HepG2 (cell line): Measurements from ENCODE around the gene ARHGEF10L. TPM values are rescaled to one million over a fixed set of nuclear protein-coding genes. Genes with fewer than 3 reads are reported as not detected.
"Not testable (repeated sequence)": the region's sequence is repeated elsewhere in the genome, so short reads cannot be mapped to it uniquely, and the experiment has no call there.

Source experiments
- ATAC-seq: fragments of 200-7000 bp; cut with Tn5 transposase; 3 replicates; pipeline ENCODE4 v1.9.1; 2020; ENCODE audit warnings: mild to moderate bottlenecking, moderate library complexity
- BruUV-seq: library from RNA; stranded (reverse); fragments of 400-500 nt; replicated peaks from 2 replicates; lab custom pipeline; 2021; lab: Mats Ljungman, UMichigan
- CTCF ChIA-PET: fragments of 300-600 bp; formaldehyde crosslinking; extraction: SDS; loops from one replicate; lab custom pipeline; 2021; ENCODE audit warnings: low total read pairs, inconsistent platforms, low intra/inter-chr PET ratio; lab: Yijun Ruan, JAX
- POLR2A ChIA-PET: fragments of 350-600 bp; sonication (Branson Sonifier 250); formaldehyde crosslinking; loops from one replicate; lab custom pipeline; 2020; ENCODE audit warnings: antibody characterized with exemption, inconsistent platforms; lab: Yijun Ruan, JAX
- DNase-seq: peaks from one replicate; pipeline ENCODE4 v3.0.0-alpha.2; 2015; ENCODE audit warnings: low spot score
- FAIRE-seq: peaks from 3 replicates; lab custom pipeline; 2011; peaks lifted over from hg19 to GRCh38; lab: Jason Lieb, UNC
- H2AFZ ChIP-seq: one replicate; pipeline ENCODE4 v1.6.1; 2011; ENCODE audit warnings: low read length, inconsistent platforms
- H3K27ac ChIP-seq: fragments of 300-600 bp; 3 replicates; pipeline ENCODE4 v1.8.0; 2011; ENCODE audit warnings: mixed run types, mild to moderate bottlenecking, mixed read lengths, low read length, inconsistent platforms; ENCODE audit not compliant: insufficient read depth; ENCODE audit errors: extremely low read length
- H3K27me3 ChIP-seq, 2 experiments: fragments of 200-600 bp in 1 of 2; 2 replicates in 1 of 2; 3 replicates in 1 of 2; pipeline versions ENCODE4 v1.6.0 to v1.8.0; 2011; ENCODE audit warnings: low read length in 2 of 2, mild to moderate bottlenecking in 2 of 2, moderate library complexity in 2 of 2, inconsistent platforms in 1 of 2; ENCODE audit not compliant: insufficient read depth in 2 of 2, control insufficient read depth in 1 of 2
- H3K36me3 ChIP-seq, 2 experiments: fragments of 200-600 bp in 1 of 2; replicated peaks in 1 of 2; 2 replicates in 1 of 2; 3 replicates in 1 of 2; pipeline versions ENCODE4 v1.5.1 to v1.8.0; 2011; ENCODE audit warnings: low read length in 2 of 2, inconsistent platforms in 1 of 2; ENCODE audit not compliant: insufficient read depth in 2 of 2, control insufficient read depth in 1 of 2
- H3K4me1 ChIP-seq: 2 replicates; pipeline ENCODE4 v1.5.1; 2012; ENCODE audit warnings: low read length, inconsistent platforms; ENCODE audit not compliant: insufficient read depth
- H3K4me2 ChIP-seq: 2 replicates; pipeline ENCODE4 v1.6.0; 2011; ENCODE audit warnings: low read depth, low read length, inconsistent platforms
- H3K4me3 ChIP-seq, 3 experiments: fragments of 200-600 bp in 1 of 3; sonication (generic), shearing (Covaris generic) in 1 of 3; replicated peaks in 1 of 3; 2 replicates each; pipeline ENCODE4 v1.5.1; 2011 to 2016; ENCODE audit warnings: low read length in 3 of 3, inconsistent platforms in 2 of 3, low read depth in 2 of 3, mild to moderate bottlenecking in 2 of 3, control low read depth in 1 of 3, mixed read lengths in 1 of 3; ENCODE audit not compliant: insufficient read depth in 1 of 3
- H3K79me2 ChIP-seq: one replicate; pipeline ENCODE4 v1.6.1; 2011; ENCODE audit warnings: low read length, inconsistent platforms; ENCODE audit not compliant: insufficient read depth
- H3K9ac ChIP-seq: 2 replicates; pipeline ENCODE4 v1.6.0; 2011; ENCODE audit warnings: mild to moderate bottlenecking, low read depth, low read length, inconsistent platforms; ENCODE audit not compliant: insufficient read depth
- H3K9me3 ChIP-seq: 2 replicates; pipeline ENCODE4 v1.5.1; 2012; ENCODE audit warnings: mild to moderate bottlenecking, low read length
- H4K20me1 ChIP-seq: 2 replicates; pipeline ENCODE4 v1.6.0; 2011; ENCODE audit warnings: inconsistent platforms, mild to moderate bottlenecking, low read length, moderate library complexity; ENCODE audit not compliant: insufficient read depth
- RARA ChIP-seq: IDR thresholded peaks from 2 replicates; pipeline ENCODE4 v1.6.1; 2016; ENCODE audit warnings: missing genetic modification reagents, missing compliant biosample characterization
- STAG1 ChIP-seq: sonication (generic); formaldehyde crosslinking; IDR thresholded peaks from 2 replicates; pipeline ENCODE4 v1.4.0; 2020; ENCODE audit warnings: missing genetic modification reagents
- ZNF260 ChIP-seq: sonication (generic); formaldehyde crosslinking; IDR thresholded peaks from 2 replicates; pipeline ENCODE4 v1.4.0; 2020; ENCODE audit warnings: missing genetic modification reagents, low read depth, mild to moderate bottlenecking, borderline replicate concordance
- WGBS: methylation state at CpG from one replicate; pipeline ENCODE4 v1.1.6; 2017; ENCODE audit warnings: low lambda C conversion rate; 5-methylcytosine and 5-hydroxymethylcytosine counted together
- in situ Hi-C: cut with HindIII; loops from 2 replicates; pipeline ENCODE4 v1.10.0; 2017; ENCODE audit warnings: low pct_unique_long_range_greater_than_20kb; ENCODE audit not compliant: extremely low pct_ligation_motif_present
- intact Hi-C: fragments of 100-400 bp; cut with micrococcal nuclease; formaldehyde crosslinking; loops from one replicate; pipeline ENCODE4 v1.10.0; 2022; ENCODE audit not compliant: unreplicated experiment
- polyA plus RNA-seq, 8 experiments: library from polyadenylated mRNA; depleted of rRNA in 3 of 8; stranded (reverse) in 7 of 8; unstranded in 1 of 8; fragments of >200 nt; fragmentation: Illumina TruSeq in 4 of 8; extraction: Trizol in 4 of 8; gene quantifications; 2 replicates each; pipeline versions ENCODE4 v1.2.1 to v1.2.3, GENCODE V29; 2011 to 2016; ENCODE audit warnings: low read depth in 4 of 8, missing spikeins in 1 of 8, mixed read lengths in 1 of 8; ENCODE audit not compliant: insufficient read depth in 1 of 8
- total RNA-seq, 5 experiments: library from RNA; depleted of rRNA; stranded (reverse); fragments of >200 nt; fragmentation: Illumina TruSeq; extraction: Trizol; gene quantifications; 2 replicates each; pipeline ENCODE4 v1.2.3, GENCODE V29; 2016; ENCODE audit warnings: low read depth in 1 of 5

ARHGEF10L gene
- total and polyA plus RNA-seq, 2 of the 13 experiments (the other 11 are each of a cell fraction or from before 2014, with no cell fraction given): 46.5 to 78.3 TPM

GRCh38 chr1:17507200-17507599, 32.3 kb upstream of the ARHGEF10L start:
- intact Hi-C loops, H3K79me2 ChIP-seq, H3K4me3 ChIP-seq, H3K9ac ChIP-seq, H3K9me3 ChIP-seq, in situ Hi-C loops, H4K20me1 ChIP-seq, BruUV-seq, H3K27ac ChIP-seq, H3K36me3 ChIP-seq, H3K4me2 ChIP-seq, FAIRE-seq, DNase-seq, ATAC-seq, H3K27me3 ChIP-seq, H2AFZ ChIP-seq, CTCF ChIA-PET: not testable (repeated sequence)
- 20% methylated on average over 4 of the region's 4 CpGs for WGBS
- TF ChIP-seq RARA (CRISPR knock-in tag): peak; percentile 46; the same call in 1 of the 2 replicates
- peaks cover 12% of the 10 kb centered on the region for H3K4me1 ChIP-seq
- POLR2A ChIA-PET: interaction anchor here (0.5 kb wide), 1 partner anchor 32 kb away, joined by 3 read pairs; no protein-coding TSS in a partner anchor

GRCh38 chr1:17507915-17508314, 31.6 kb upstream of the ARHGEF10L start:
- Histone ChIP-seq H3K4me3 (no peak overlapping the region), H4K20me1 (no peaks in the 10 kb centered on the region), H2AFZ (no peak overlapping the region), H3K4me1 (peaks cover 5% of the 10 kb centered on the region), H3K27ac (no peak overlapping the region), H3K9me3 (no peaks in the 10 kb centered on the region), H3K79me2 (no peaks in the 10 kb centered on the region), H3K36me3 (no peaks in the 10 kb centered on the region), H3K9ac (no peak overlapping the region), H3K4me2 (no peak overlapping the region)
- ChIA-PET CTCF (no interaction called here), POLR2A (interaction anchor here (0.5 kb wide), 1 partner anchor 31 kb away, joined by 3 read pairs; no protein-coding TSS in a partner anchor)
- in situ Hi-C loops (no loop called here), intact Hi-C loops (no loop called here)
- DNase-seq (no peak), FAIRE-seq (no peak)
- WGBS: 0% methylated on average over 1 of the region's 6 CpGs
- no TSS peak for BruUV-seq
- TF ChIP-seq ZNF260 (CRISPR knock-in tag) (no peak), STAG1 (0 out of 2 replicates have a peak, but pooled peaks have one; percentile 5)
- TF ChIP-seq, all 625 proteins: peak for 1
- peak; percentile 89 for ATAC-seq
- peaks cover 0 to 6% of the 10 kb centered on the region in 2 experiments; a peak in 2 of 5 replicates for H3K27me3 ChIP-seq
